Endometrial microvascular endothelial cells (primary cell): Measurements from ENCODE around the gene RPS6KA1. TPM values are rescaled to one million over a fixed set of nuclear protein-coding genes. Genes with fewer than 3 reads are reported as not detected.
"Not testable (repeated sequence)": the region's sequence is repeated elsewhere in the genome, so short reads cannot be mapped to it uniquely, and the experiment has no call there.

Experiments
- in situ Hi-C: cut with HindIII; loops from 2 replicates; pipeline ENCODE4 v1.10.0; 2017; ENCODE audit warnings: low sequenced_read_pairs, low pct_unique_long_range_greater_than_20kb; ENCODE audit errors: inconsistent ontology term
- total RNA-seq: library from RNA; depleted of rRNA; stranded (reverse); fragments of >200 nt; gene quantifications from one replicate; pipeline ENCODE4 v1.2.3, GENCODE V29; 2015; ENCODE audit errors: inconsistent ontology term

Gene RPS6KA1
- 31.8 TPM for total RNA-seq

DNA sequence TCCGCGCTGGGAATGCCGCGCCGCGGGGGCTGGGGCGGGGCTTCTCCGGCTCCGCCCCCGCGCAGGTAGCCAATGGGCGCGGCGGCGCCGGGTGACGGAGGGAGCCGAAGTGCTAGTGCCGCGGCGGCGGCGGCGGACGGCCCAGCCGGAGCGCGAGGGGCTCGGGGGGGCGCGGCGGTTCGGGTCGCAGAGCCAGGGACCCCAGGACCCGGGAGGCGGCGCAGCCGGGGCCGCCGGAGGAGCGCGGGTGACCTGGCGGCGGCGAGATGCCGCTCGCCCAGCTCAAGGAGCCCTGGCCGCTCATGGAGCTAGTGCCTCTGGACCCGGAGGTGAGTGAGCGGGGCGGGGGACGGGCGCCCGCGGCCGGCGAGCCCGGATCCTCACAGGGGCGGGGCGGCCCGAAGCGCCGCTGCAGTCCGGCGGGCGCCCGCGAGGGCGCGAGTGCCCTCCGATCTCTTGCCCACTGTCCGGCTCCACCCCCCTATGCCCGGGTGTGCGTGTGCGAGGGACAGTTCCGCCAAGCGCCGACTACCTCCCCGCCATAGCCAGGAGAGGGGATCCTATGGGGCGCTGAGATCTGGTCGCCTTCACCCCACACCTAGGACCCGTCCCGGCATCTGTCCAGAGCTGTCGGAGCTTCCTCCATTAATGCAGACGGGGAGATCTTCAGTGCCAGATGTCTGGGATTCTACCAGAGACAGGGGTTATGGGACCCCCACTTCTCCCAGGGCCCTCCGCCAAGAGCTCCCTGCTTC is at the start of gene RPS6KA1:
Gene RPS6KA1 (plus strand): TSS at position 107 of the 755 bp plus-strand sequence. CDS start 160 bp downstream, at position 267.
- in situ Hi-C loops, result no loop called here

- in situ Hi-C loops, result no loop called here
Measured at GRCh38 chr1:26482921-26483320, 46.6 kb upstream of the RPS6KA1 start.

DNA sequence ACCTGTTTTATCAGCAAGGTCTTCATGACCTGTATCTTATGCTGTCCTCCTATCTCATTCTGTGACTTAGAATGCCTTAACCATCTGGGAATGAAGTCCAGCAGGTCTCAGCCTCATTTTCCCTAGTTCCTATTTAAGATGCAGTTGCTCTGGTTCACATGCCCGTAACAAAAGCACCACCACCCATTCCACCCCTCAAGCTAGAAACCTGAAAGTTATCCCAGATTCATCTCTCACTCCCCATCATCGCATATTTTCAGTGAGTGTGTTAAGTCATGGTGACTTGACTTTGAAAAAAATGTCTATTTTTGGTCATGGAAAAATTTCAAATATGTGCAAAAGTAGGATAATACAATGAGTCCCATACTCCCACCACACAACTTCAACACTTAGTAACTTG is 45.6 kb upstream of the RPS6KA1 start:
- in situ Hi-C loops, result no loop called here

DNA sequence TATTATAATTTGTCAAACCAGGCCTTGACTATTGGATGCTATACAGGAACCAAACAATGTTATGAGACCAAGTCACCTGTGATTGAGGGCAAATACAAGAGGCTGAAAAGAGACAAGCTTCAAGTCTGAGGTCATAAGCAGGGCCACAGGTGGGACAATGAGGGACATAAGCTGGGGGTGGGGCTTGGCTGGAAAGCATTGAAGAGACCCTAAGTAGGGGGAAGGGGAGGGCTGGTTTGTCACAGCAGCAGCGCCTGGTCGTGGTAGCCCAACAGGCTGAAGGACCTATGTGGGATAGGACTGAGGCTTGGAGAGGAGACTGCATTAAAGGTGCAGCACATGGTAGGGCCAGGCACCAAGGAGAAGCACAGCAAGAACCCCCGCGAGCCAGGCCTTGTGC is 39.4 kb upstream of the RPS6KA1 start:
- in situ Hi-C loops, result no loop called here

DNA sequence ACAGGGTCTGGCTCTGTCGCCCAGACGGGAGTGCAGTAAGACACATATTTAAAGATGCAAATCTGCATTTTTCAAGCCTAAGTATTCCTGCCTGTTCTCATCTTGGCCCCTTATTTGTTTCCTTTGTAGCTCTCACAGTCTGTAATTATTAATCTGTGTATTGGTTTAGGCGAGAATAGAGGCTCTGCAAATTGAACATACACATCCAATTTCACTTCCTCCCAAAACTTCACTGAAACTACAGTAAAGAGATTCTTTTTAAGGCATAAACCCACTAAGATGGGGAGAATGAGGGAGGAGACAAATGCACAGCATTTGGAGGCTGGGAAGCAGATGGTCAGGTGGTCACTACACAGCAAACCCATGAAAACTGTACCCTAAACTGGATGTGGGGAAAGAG is 36.3 kb upstream of the RPS6KA1 start:
- in situ Hi-C loops, result no loop called here

DNA sequence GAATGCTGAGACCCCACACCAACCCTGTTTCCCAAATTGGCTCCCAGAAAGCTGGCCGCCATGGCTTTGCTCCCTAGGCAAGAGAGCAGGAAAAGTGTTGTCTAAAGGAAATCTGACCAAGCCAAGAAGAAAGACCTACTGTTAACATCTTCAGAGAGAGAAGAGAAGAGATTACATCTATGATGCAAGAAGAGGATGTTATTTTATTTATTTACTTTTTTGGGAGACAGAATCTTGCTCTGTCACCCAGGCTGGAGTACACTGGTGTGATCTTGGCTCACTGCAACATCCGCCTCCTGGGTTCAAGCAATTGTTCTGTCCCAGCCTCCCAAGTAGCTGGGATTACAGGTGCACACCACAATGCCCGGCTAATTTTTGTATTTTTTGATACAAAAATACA is 35.6 kb upstream of the RPS6KA1 start:
- in situ Hi-C loops, result no loop called here

GRCh38 chr1:26496861-26497260 is 32.7 kb upstream of the RPS6KA1 start:
- in situ Hi-C loops, result no loop called here

DNA sequence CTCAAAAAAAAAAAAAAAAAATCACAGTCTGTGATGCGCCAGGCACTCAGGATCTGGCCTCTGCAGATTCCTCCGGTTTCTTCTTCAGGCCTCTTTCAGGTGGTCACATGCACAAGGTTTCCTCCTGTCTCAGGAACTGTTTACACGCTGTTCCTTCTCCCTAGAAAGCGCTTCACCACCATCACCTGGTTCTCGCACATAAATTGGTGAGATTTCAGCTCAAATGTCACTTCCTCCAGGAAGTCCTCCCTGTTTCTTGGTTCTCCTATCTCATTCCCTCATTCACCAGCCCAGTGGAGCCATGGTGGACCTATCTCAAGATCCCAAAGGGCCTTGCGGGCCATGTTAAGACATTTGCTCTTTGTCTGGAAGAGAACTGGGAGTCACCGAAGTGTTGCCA is 30.7 kb upstream of the RPS6KA1 start:
- in situ Hi-C loops, result no loop called here

DNA sequence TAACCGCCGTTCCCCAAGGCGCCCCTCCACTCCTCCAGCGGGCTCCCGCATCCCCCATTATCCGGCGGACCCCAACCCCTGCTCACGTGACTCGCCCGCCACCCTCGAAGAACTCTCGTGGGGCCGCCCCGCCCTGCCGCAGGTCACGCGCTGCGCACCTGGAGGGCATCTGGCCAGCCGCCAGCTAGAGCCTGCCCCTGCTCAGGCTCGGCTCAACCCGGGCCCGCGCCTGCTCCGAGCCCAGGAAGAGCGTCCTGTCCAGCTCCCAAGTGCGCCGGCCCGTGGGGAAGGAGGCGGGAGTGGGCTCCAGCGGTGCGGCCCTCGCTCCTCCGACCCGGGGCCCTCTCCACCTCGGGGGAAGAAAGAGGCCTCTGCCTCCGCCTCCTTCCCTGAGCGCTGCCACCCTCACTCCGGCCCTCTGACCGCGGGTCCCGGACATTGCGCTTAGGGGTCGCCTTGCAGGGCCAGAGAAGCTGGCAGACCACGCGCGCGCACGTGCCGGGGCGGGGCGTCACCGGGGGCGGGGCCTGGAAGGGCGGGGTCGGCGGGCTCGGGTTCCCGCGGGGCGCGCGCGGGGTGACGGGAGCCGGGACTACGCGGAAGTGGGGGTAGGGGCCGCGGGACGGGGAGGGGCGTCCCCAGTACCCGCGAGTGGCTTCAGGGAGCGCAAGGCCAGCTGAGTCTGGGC is 28.9 kb upstream of the RPS6KA1 start:
- in situ Hi-C loops, result no loop called here

GRCh38 chr1:26510711-26511110 is 18.9 kb upstream of the RPS6KA1 start:
- in situ Hi-C loops, result not testable (repeated sequence)

GRCh38 chr1:26515836-26516235 is 13.7 kb upstream of the RPS6KA1 start:
- in situ Hi-C loops, result not testable (repeated sequence)

GRCh38 chr1:26516987-26517765 is 12.4 kb upstream of the RPS6KA1 start:
- in situ Hi-C loops, result no loop called here

GRCh38 chr1:26517766-26518049 is 11.9 kb upstream of the RPS6KA1 start:
- in situ Hi-C loops, result no loop called here

GRCh38 chr1:26518355-26518754 is 11.2 kb upstream of the RPS6KA1 start:
- in situ Hi-C loops, result no loop called here

- in situ Hi-C loops, result no loop called here
Measured at GRCh38 chr1:26520339-26520738, 9.2 kb upstream of the RPS6KA1 start.

- in situ Hi-C loops, result no loop called here
Measured at GRCh38 chr1:26521669-26522030, 7.9 kb upstream of the RPS6KA1 start.

DNA sequence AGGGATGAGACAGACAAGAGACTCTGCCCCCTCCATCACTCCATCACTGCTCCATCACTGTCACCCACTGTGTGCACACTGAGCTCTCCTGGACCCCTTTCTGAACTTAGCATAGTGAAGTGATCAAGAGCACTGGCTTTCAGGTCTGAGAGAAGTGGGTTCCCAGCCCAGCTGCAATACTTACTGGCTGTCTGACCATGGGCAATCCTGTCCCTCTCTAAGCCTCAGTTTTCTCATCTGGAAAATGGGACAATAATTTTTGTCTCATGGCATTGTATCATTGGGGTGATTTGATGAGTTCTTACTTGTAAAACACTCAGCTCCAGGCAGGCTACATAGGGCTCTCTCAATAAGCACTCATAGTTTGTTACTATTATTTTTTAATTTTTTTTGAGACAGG is 7.5 kb upstream of the RPS6KA1 start:
- in situ Hi-C loops, result no loop called here

GRCh38 chr1:26524181-26524580 is 5.4 kb upstream of the RPS6KA1 start:
- in situ Hi-C loops, result no loop called here

DNA sequence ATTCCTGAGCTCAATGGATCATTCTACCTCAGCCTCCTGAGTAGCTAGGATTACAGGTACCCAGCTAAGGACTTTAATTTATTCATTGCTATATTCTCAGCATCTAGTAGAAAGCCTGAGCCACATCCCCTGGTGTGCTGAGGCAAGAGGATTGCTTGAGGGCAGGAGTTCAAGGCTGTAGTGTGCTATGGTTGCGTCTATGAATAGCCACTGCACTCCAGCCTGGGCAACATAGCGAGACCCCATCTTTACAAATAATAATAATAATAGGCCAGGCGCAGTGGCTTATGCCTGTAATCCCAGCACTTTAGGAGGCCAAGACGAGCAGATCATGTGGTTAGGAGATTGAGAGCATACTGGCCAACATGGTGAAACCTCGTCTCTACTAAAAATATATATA is 3.3 kb upstream of the RPS6KA1 start:
- in situ Hi-C loops, result no loop called here

GRCh38 chr1:26529405-26529654 is 231 bp upstream of the RPS6KA1 start:
- in situ Hi-C loops, result no loop called here
